ENCODE measurements around the gene LRRC27. TPM values are rescaled to one million over a fixed set of nuclear protein-coding genes. Genes with fewer than 3 reads are reported as not detected.

The LRRC27 gene
- polyA plus RNA-seq, 2 donors: 2.3 to 2.6 TPM

GRCh38 chr10:132395704-132396493, 63.9 kb downstream of the LRRC27 start:
- peaks cover 0 to 2% of the 10 kb centered on the region in 2 donors for H3K9me3 ChIP-seq (ENCODE audit: control insufficient read depth in 2 of 2, insufficient read depth in 1 of 2, low read depth in 1 of 2, low read length in 1 of 2)
- peaks cover 9 to 26% of the 10 kb centered on the region in 2 donors for H3K4me1 ChIP-seq (ENCODE audit: control insufficient read depth in 2 of 2, insufficient read depth in 2 of 2, low read length in 1 of 2)
- no peaks in the 10 kb centered on the region for H3K27me3 ChIP-seq (ENCODE audit: control insufficient read depth in 1 of 2, insufficient read depth in 2 of 2, low read length in 2 of 2)
- 9 to 14% methylated on average over 64 to 71 of the region's 71 CpGs for WGBS, 2 donors
- H3K27ac ChIP-seq (ENCODE audit: low read depth in 2 of 2, low read length in 1 of 2): peak overlapping the region; percentile 86 to 95
- peaks cover 0 to 5% of the 10 kb centered on the region in 2 donors for H3K36me3 ChIP-seq (ENCODE audit: control insufficient read depth in 2 of 2, insufficient read depth in 2 of 2, low read length in 1 of 2)
- peak overlapping the region; percentile 44 to 60 for H3K4me3 ChIP-seq (ENCODE audit: low read depth in 1 of 2, low read length in 2 of 2)

- Histone ChIP-seq H3K9me3 (ENCODE audit: control insufficient read depth in 2 of 2, insufficient read depth in 1 of 2, low read depth in 1 of 2, low read length in 1 of 2) (peaks cover 0 to 2% of the 10 kb centered on the region in 2 donors), H3K27me3 (ENCODE audit: control insufficient read depth in 1 of 2, insufficient read depth in 2 of 2, low read length in 2 of 2) (no peaks in the 10 kb centered on the region), H3K36me3 (ENCODE audit: control insufficient read depth in 2 of 2, insufficient read depth in 2 of 2, low read length in 1 of 2) (peaks cover 0 to 5% of the 10 kb centered on the region in 2 donors), H3K4me3 (ENCODE audit: low read depth in 1 of 2, low read length in 2 of 2) (peak overlapping the region; percentile 44 to 60), H3K4me1 (ENCODE audit: control insufficient read depth in 2 of 2, insufficient read depth in 2 of 2, low read length in 1 of 2) (peaks cover 10 to 30% of the 10 kb centered on the region in 2 donors), H3K27ac (ENCODE audit: low read depth in 2 of 2, low read length in 1 of 2) (peak overlapping the region; percentile 86 to 95)
- WGBS, 2 donors: 0 to 1% methylated on average over 7 to 80 of the region's 80 CpGs
Observed at GRCh38 chr10:132396494-132397035, 64.6 kb downstream of the LRRC27 start.

- peak within 1 kb of the TSS; percentile 95 for H3K27ac ChIP-seq (ENCODE audit: low read depth in 2 of 2, low read length in 1 of 2)
- no peaks in the 10 kb centered on the region for H3K27me3 ChIP-seq (ENCODE audit: control insufficient read depth in 1 of 2, insufficient read depth in 2 of 2, low read length in 2 of 2)
- 1% methylated on average over 46 to 86 of the region's 86 CpGs for WGBS, 2 donors
- H3K36me3 ChIP-seq (ENCODE audit: control insufficient read depth in 2 of 2, insufficient read depth in 2 of 2, low read length in 1 of 2): peaks cover 0 to 7% of the 10 kb centered on the region in 2 donors
- peaks cover 11 to 35% of the 10 kb centered on the region in 2 donors for H3K4me1 ChIP-seq (ENCODE audit: control insufficient read depth in 2 of 2, insufficient read depth in 2 of 2, low read length in 1 of 2)
- peaks cover 0 to 2% of the 10 kb centered on the region in 2 donors for H3K9me3 ChIP-seq (ENCODE audit: control insufficient read depth in 2 of 2, insufficient read depth in 1 of 2, low read depth in 1 of 2, low read length in 1 of 2)
- peak within 1 kb of the TSS; percentile 60 to 82 for H3K4me3 ChIP-seq (ENCODE audit: low read depth in 1 of 2, low read length in 2 of 2)
Observed at GRCh38 chr10:132397036-132397541, 65.1 kb downstream of the LRRC27 start, which contains the start of gene PWWP2B. Gene PWWP2B, plus strand, starts transcription at chr10:132397200. Its CDS starts 27 bp downstream, at chr10:132397227.

DNA sequence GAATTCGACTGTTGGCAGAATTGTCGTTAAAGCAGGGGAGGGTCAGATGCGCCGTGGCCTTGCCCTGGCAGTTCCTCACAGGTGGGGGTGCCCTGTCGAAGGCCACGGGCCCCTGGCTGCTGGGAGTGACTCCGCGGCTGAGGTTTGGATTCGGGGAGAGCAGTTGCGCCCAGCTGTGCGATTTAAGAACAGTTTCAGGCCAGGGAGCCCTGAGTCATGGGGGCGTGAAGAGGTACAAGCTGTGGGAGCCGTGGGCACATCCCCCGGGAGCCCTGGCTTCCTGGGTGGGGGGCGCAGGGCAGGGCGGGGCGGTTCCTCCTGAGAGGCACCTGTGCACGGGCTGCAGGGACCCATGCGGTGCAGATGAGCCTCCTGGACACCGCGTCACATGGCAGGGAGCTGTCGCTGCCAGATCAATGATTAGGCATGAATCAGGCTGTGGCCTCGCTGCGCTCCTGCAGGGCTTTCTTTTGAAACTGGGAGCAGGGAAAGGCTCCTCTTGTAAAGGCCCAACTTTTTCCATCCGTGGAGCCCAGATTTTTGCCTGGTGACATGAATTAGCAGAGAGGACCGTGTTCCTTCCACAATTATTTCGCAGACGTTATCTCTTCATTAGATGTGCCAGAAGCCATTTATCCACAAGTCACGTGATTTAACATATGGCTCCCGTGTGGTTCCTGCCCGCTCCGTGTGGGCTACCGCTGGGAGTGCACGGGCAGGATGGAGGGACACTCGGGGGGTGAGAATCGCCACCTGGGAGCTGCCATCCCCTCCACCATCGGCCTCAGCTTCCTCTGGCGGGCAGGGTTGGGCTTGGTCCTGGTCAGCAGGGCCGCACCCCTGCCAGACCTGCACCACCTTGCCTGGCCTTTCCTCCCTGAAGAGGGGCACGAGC, 65.9 kb downstream of the LRRC27 start:
- peak overlapping the region; percentile 92 to 95 for H3K27ac ChIP-seq (ENCODE audit: low read depth in 2 of 2, low read length in 1 of 2)
- no peaks in the 10 kb centered on the region for H3K27me3 ChIP-seq (ENCODE audit: control insufficient read depth in 1 of 2, insufficient read depth in 2 of 2, low read length in 2 of 2)
- peak overlapping the region; percentile 60 for H3K4me3 ChIP-seq (ENCODE audit: low read depth in 1 of 2, low read length in 2 of 2)
- H3K9me3 ChIP-seq (ENCODE audit: control insufficient read depth in 2 of 2, insufficient read depth in 1 of 2, low read depth in 1 of 2, low read length in 1 of 2): peaks cover 0 to 2% of the 10 kb centered on the region in 2 donors
- peaks cover 0 to 13% of the 10 kb centered on the region in 2 donors for H3K36me3 ChIP-seq (ENCODE audit: control insufficient read depth in 2 of 2, insufficient read depth in 2 of 2, low read length in 1 of 2)
- 14 to 16% methylated on average over 40 of the region's 40 CpGs for WGBS, 2 donors
- H3K4me1 ChIP-seq (ENCODE audit: control insufficient read depth in 2 of 2, insufficient read depth in 2 of 2, low read length in 1 of 2): peaks cover 13 to 39% of the 10 kb centered on the region in 2 donors

DNA sequence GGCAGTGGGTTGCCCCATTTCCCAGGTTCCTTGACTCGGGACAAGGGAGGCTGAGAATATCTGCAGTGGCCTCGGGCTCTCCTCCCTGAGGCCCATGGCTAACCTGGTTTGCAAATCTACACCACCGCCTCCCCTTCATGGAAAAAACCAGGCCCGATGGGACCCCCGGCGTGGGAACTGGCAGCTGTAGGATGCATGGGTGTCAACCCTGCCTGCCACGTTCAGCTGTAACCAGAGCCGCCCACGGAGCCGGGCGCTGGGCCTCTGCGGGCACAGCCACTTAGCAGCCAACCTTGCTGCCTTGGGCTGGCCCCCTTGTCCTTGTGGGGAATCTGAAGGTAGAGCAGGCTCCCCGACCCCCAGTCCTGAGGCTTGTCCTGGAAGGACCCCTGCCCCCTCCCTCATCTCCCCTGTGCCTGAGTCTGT, 66.6 kb downstream of the LRRC27 start:
- peak overlapping the region; percentile 60 for H3K4me3 ChIP-seq (ENCODE audit: low read depth in 1 of 2, low read length in 2 of 2)
- peaks cover 0 to 14% of the 10 kb centered on the region in 2 donors for H3K36me3 ChIP-seq (ENCODE audit: control insufficient read depth in 2 of 2, insufficient read depth in 2 of 2, low read length in 1 of 2)
- peak overlapping the region; percentile 92 to 95 for H3K27ac ChIP-seq (ENCODE audit: low read depth in 2 of 2, low read length in 1 of 2)
- no peaks in the 10 kb centered on the region for H3K27me3 ChIP-seq (ENCODE audit: control insufficient read depth in 1 of 2, insufficient read depth in 2 of 2, low read length in 2 of 2)
- WGBS, 2 donors: 60 to 63% methylated on average over 13 of the region's 13 CpGs
- H3K4me1 ChIP-seq (ENCODE audit: control insufficient read depth in 2 of 2, insufficient read depth in 2 of 2, low read length in 1 of 2): peaks cover 13 to 42% of the 10 kb centered on the region in 2 donors
- H3K9me3 ChIP-seq (ENCODE audit: control insufficient read depth in 2 of 2, insufficient read depth in 1 of 2, low read depth in 1 of 2, low read length in 1 of 2): no peaks in the 10 kb centered on the region

DNA sequence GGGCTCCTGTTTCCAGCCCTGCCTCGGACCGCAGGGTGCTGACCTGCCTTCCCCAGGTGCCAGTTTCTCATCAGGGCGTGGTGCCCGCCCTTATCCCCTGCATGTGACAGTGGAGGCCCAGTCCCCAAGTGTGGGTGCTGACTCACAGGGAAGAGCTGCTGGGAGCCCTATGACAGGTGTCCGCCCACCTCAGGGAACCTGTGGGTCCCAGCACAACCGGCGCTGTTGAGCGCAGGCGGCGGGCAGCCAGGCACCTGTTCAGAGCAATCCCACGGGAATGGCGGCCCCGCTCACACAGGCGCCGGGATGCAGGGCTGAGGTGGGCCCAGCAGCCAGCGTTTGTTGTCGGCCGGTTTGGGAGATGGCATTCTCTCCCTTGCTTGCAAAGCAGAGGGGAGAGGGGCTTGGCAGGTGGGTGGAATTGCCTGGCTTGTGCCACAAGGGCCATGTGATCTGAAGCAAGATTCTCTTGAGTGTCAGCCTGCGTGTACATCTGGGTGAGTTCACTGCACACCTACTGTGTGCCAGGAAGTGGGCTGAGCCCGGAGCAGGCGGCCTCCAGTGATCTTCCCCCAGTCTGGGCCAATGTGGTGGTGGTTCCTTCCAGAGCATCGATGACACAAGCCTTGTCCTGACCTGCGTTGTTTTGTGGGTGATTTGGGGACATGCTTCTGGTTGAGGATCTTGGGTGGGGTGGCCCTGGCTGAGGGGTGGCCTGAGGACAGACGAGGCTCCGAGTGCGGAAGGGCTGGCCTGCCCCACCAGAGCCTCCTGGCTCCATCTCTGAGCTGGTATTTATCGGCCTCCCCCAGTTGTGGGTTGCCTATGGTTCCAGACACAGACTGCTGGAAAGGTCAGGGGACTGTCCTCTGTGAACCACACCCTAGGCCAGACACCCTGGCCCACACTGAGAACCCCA, 67.4 kb downstream of the LRRC27 start:
- Histone ChIP-seq H3K9me3 (ENCODE audit: control insufficient read depth in 2 of 2, insufficient read depth in 1 of 2, low read depth in 1 of 2, low read length in 1 of 2) (no peaks in the 10 kb centered on the region), H3K4me1 (ENCODE audit: control insufficient read depth in 2 of 2, insufficient read depth in 2 of 2, low read length in 1 of 2) (peaks cover 13 to 47% of the 10 kb centered on the region in 2 donors), H3K27me3 (ENCODE audit: control insufficient read depth in 1 of 2, insufficient read depth in 2 of 2, low read length in 2 of 2) (no peaks in the 10 kb centered on the region), H3K36me3 (ENCODE audit: control insufficient read depth in 2 of 2, insufficient read depth in 2 of 2, low read length in 1 of 2) (peaks cover 0 to 16% of the 10 kb centered on the region in 2 donors), H3K4me3 (ENCODE audit: low read depth in 1 of 2, low read length in 2 of 2) (peak overlapping the region; percentile 32 to 60), H3K27ac (ENCODE audit: low read depth in 2 of 2, low read length in 1 of 2) (peak overlapping the region; percentile 92 to 95)
- 76 to 88% methylated on average over 27 of the region's 27 CpGs for WGBS, 2 donors

- peaks cover 13 to 48% of the 10 kb centered on the region in 2 donors for H3K4me1 ChIP-seq (ENCODE audit: control insufficient read depth in 2 of 2, insufficient read depth in 2 of 2, low read length in 1 of 2)
- peak overlapping the region; percentile 26 to 73 for H3K27ac ChIP-seq (ENCODE audit: low read depth in 2 of 2, low read length in 1 of 2)
- WGBS, 2 donors: 82 to 89% methylated on average over 9 of the region's 9 CpGs
- H3K27me3 ChIP-seq (ENCODE audit: control insufficient read depth in 1 of 2, insufficient read depth in 2 of 2, low read length in 2 of 2): no peaks in the 10 kb centered on the region
- H3K9me3 ChIP-seq (ENCODE audit: control insufficient read depth in 2 of 2, insufficient read depth in 1 of 2, low read depth in 1 of 2, low read length in 1 of 2): no peaks in the 10 kb centered on the region
- H3K4me3 ChIP-seq (ENCODE audit: low read depth in 1 of 2, low read length in 2 of 2): peak overlapping the region; percentile 32 to 60
- peaks cover 0 to 17% of the 10 kb centered on the region in 2 donors for H3K36me3 ChIP-seq (ENCODE audit: control insufficient read depth in 2 of 2, insufficient read depth in 2 of 2, low read length in 1 of 2)
Observed at GRCh38 chr10:132400041-132400546, 68.1 kb downstream of the LRRC27 start.

- Histone ChIP-seq H3K27me3 (ENCODE audit: control insufficient read depth in 1 of 2, insufficient read depth in 2 of 2, low read length in 2 of 2) (no peaks in the 10 kb centered on the region), H3K4me3 (ENCODE audit: low read depth in 1 of 2, low read length in 2 of 2) (peak overlapping the region; percentile 3 to 29), H3K9me3 (ENCODE audit: control insufficient read depth in 2 of 2, insufficient read depth in 1 of 2, low read depth in 1 of 2, low read length in 1 of 2) (no peaks in the 10 kb centered on the region), H3K4me1 (ENCODE audit: control insufficient read depth in 2 of 2, insufficient read depth in 2 of 2, low read length in 1 of 2) (peaks cover 8 to 45% of the 10 kb centered on the region in 2 donors), H3K36me3 (ENCODE audit: control insufficient read depth in 2 of 2, insufficient read depth in 2 of 2, low read length in 1 of 2) (peaks cover 4 to 23% of the 10 kb centered on the region in 2 donors), H3K27ac (ENCODE audit: low read depth in 2 of 2, low read length in 1 of 2) (peak overlapping the region; percentile 26 to 73)
- 67 to 72% methylated on average over 15 to 17 of the region's 17 CpGs for WGBS, 2 donors
Observed at GRCh38 chr10:132400547-132401151, 68.7 kb downstream of the LRRC27 start.
